WTC11 (cell line): ENCODE results near the gene NUMA1.

Source experiments
- ATF6 ChIP-seq: sonication (generic); formaldehyde crosslinking; IDR thresholded peaks from 2 replicates; pipeline ENCODE4 v1.8.1; 2023; ENCODE audit warnings: mild to moderate bottlenecking, missing genetic modification reagents
- FOXP1 ChIP-seq: sonication (generic); formaldehyde crosslinking; IDR thresholded peaks from 2 replicates; pipeline ENCODE4 v1.8.0; 2022; ENCODE audit warnings: missing genetic modification reagents, mild to moderate bottlenecking, moderate library complexity, borderline replicate concordance
- NR2C2 ChIP-seq: sonication (generic); formaldehyde crosslinking; IDR thresholded peaks from 2 replicates; pipeline ENCODE4 v1.8.0; 2022; ENCODE audit warnings: mild to moderate bottlenecking, missing genetic modification reagents
- NR3C1 ChIP-seq: sonication (generic); formaldehyde crosslinking; conservative IDR thresholded peaks from 2 replicates; pipeline ENCODE4 v1.8.1; 2023; ENCODE audit warnings: low read depth, mild to moderate bottlenecking, missing genetic modification reagents
- SP1 ChIP-seq: sonication (generic); formaldehyde crosslinking; conservative IDR thresholded peaks from 2 replicates; pipeline ENCODE4 v1.8.1; 2022; ENCODE audit warnings: missing genetic modification reagents
- TCF7 ChIP-seq: sonication (generic); formaldehyde crosslinking; IDR thresholded peaks from 2 replicates; pipeline ENCODE4 v1.8.0; 2022; ENCODE audit warnings: mild to moderate bottlenecking, low read depth, missing genetic modification reagents, moderate library complexity
- TEAD4 ChIP-seq: sonication (generic); formaldehyde crosslinking; IDR thresholded peaks from 2 replicates; pipeline ENCODE4 v1.8.0; 2022; ENCODE audit warnings: mild to moderate bottlenecking, missing genetic modification reagents
- ZNF317 ChIP-seq: sonication (generic); formaldehyde crosslinking; IDR thresholded peaks from 2 replicates; pipeline ENCODE4 v1.8.1; 2023; ENCODE audit warnings: low read depth, mild to moderate bottlenecking, moderate library complexity, missing genetic modification reagents, borderline replicate concordance
- TF ChIP-seq, protein P1 (sequence below): fragments of 200-600 bp; IDR thresholded peaks from 2 replicates; pipeline ENCODE4 v1.8.0; 2022; ENCODE audit warnings: antibody characterized with exemption

DNA sequence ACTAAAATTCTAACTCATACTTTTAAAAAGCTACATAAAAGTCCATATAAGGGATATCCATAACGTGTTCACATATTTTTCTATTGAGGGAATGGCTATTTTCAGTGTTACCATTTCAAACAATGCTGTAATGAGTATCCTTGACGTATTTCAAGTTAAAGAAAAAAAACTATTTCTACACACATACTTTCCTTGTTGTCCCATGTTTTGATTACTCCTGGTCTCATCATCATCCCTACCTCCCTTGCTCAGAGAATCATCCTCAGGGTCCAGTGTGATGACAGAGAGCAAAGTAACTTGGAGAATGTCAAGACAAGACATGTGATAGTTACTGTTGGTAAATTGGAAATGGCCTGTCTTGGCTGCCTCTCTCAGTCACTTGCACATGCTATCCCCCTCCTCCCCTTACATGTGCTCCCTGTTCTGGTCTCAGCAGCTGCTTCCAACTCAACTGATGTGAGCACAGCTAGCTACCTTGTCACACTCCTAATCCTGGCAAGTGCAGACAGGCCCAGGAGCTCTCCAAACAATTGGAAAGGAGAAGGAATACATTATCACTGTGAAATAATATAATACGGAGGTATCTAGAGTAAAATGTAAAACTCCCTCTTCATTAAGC is 21.8 kb downstream of the NUMA1 start:
- no peak for TF ChIP-seq SP1 (CRISPR knock-in tag)
- TF ChIP-seq, protein P1, sequence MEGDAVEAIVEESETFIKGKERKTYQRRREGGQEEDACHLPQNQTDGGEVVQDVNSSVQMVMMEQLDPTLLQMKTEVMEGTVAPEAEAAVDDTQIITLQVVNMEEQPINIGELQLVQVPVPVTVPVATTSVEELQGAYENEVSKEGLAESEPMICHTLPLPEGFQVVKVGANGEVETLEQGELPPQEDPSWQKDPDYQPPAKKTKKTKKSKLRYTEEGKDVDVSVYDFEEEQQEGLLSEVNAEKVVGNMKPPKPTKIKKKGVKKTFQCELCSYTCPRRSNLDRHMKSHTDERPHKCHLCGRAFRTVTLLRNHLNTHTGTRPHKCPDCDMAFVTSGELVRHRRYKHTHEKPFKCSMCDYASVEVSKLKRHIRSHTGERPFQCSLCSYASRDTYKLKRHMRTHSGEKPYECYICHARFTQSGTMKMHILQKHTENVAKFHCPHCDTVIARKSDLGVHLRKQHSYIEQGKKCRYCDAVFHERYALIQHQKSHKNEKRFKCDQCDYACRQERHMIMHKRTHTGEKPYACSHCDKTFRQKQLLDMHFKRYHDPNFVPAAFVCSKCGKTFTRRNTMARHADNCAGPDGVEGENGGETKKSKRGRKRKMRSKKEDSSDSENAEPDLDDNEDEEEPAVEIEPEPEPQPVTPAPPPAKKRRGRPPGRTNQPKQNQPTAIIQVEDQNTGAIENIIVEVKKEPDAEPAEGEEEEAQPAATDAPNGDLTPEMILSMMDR = no peak
- TF ChIP-seq TCF7 = no peak
- no peak for TF ChIP-seq NR3C1 (CRISPR knock-in tag)
- no peak for TF ChIP-seq ZNF317
- no peak for TF ChIP-seq FOXP1 (CRISPR knock-in tag)
- no peak for TF ChIP-seq ATF6
- no peak for TF ChIP-seq TEAD4
- TF ChIP-seq NR2C2 (CRISPR knock-in tag) = no peak
